A549 treated with Hydrocortisone at 1 μM for 4 hours (cell line): ENCODE measurements around the gene OR2T6. TPM values are rescaled to one million over a fixed set of nuclear protein-coding genes. Genes with fewer than 3 reads are reported as not detected.

Source experiments
- total RNA-seq: library from RNA; stranded (reverse); fragments of 200-300 nt; extraction: Qiagen RNA extraction; gene quantifications from 5 replicates; pipeline ENCODE4 v1.2.3, GENCODE V29; 2022

The OR2T6 gene
- not detected in 5 replicates for total RNA-seq

GRCh38 chr1:248375446-248375845 lies at the start of gene OR2T6:
OR2T6 (plus strand) TSS chr1:248375746; CDS start chr1:248387609, 11,863 bp downstream.

GRCh38 chr1:248348475-248348874 lies 27.1 kb upstream of the OR2T6 start, which contains the start of gene OR14C36:
OR14C36 (plus strand) TSS chr1:248348775; CDS start chr1:248348775, 0 bp downstream.

GRCh38 chr1:248361121-248361715 lies 14.3 kb upstream of the OR2T6 start, which contains the start of gene OR2T4:
OR2T4 (plus strand) TSS chr1:248361665; CDS start chr1:248361665, 0 bp downstream.

GRCh38 chr1:248402748-248403147 lies 27.2 kb downstream of the OR2T6 start, which contains the start of gene OR2T1:
OR2T1 (plus strand) TSS chr1:248403048; CDS start chr1:248406148, 3,100 bp downstream.

Other genes starting within 250 kb of the OR2T6 start
- not detected in 5 replicates for gene OR2M5, start 230.6 kb upstream of the OR2T6 start, total RNA-seq
- not detected in 5 replicates for gene OR2M2, start 200.9 kb upstream of the OR2T6 start, total RNA-seq
- gene OR2M3, start 178.5 kb upstream of the OR2T6 start, total RNA-seq: not detected in 5 replicates
- not detected in 5 replicates for gene OR2M4, start 144.3 kb upstream of the OR2T6 start, total RNA-seq
- not detected in 5 replicates for gene OR2T33, start 97.8 kb upstream of the OR2T6 start, total RNA-seq
- not detected in 5 replicates for gene OR2T12, start 72.3 kb upstream of the OR2T6 start, total RNA-seq
- gene OR2M7, start 51.2 kb upstream of the OR2T6 start, total RNA-seq: not detected in 5 replicates
- not detected in 5 replicates for gene OR14C36, start 27.0 kb upstream of the OR2T6 start, total RNA-seq
- gene OR2T4, start 14.1 kb upstream of the OR2T6 start, total RNA-seq: not detected in 5 replicates
- gene OR2T1, start 27.3 kb downstream of the OR2T6 start, total RNA-seq: not detected in 5 replicates
- not detected in 5 replicates for gene OR2T2, start 69.9 kb downstream of the OR2T6 start, total RNA-seq
- gene OR2T3, start 97.6 kb downstream of the OR2T6 start, total RNA-seq: not detected in 5 replicates
- not detected in 5 replicates for gene OR2T5, start 112.8 kb downstream of the OR2T6 start, total RNA-seq
- not detected in 5 replicates for gene OR2G6, start 132.3 kb downstream of the OR2T6 start, total RNA-seq
- gene OR2T29, start 187.0 kb downstream of the OR2T6 start, total RNA-seq: not detected in 5 replicates
- not detected in 5 replicates for gene OR2T34, start 199.0 kb downstream of the OR2T6 start, total RNA-seq
- not detected in 5 replicates for gene OR2T10, start 222.0 kb downstream of the OR2T6 start, total RNA-seq